Trophoblast cell (in vitro differentiated cells and primary cell): ENCODE data around the gene OPCML.

Experiments used
- DNase-seq, 2 donors: peaks; one replicate each; pipeline ENCODE4 v3.0.0-alpha.2; 2016
- H2AFZ ChIP-seq: 2 replicates; pipeline ENCODE4 v1.6.1; 2013; ENCODE audit warnings: low read length, moderate library complexity, mild to moderate bottlenecking; ENCODE audit not compliant: insufficient read depth, poor library complexity
- H2AK5ac ChIP-seq: 2 replicates; pipeline ENCODE4 v1.6.1; 2013; ENCODE audit warnings: mild to moderate bottlenecking, low read length
- H2BK120ac ChIP-seq: 2 replicates; pipeline ENCODE4 v1.6.1; 2013; ENCODE audit warnings: low read length, mild to moderate bottlenecking, moderate library complexity; ENCODE audit not compliant: insufficient read depth, poor library complexity
- H2BK12ac ChIP-seq: 2 replicates; pipeline ENCODE4 v1.6.1; 2013; ENCODE audit warnings: mild to moderate bottlenecking, low read length, moderate library complexity
- H2BK5ac ChIP-seq: 2 replicates; pipeline ENCODE4 v1.6.1; 2013; ENCODE audit warnings: low read length, low read depth, moderate library complexity, mild to moderate bottlenecking; ENCODE audit not compliant: poor library complexity
- H3K14ac ChIP-seq: 2 replicates; pipeline ENCODE4 v1.6.1; 2013; ENCODE audit warnings: mild to moderate bottlenecking, low read length
- H3K18ac ChIP-seq: 2 replicates; pipeline ENCODE4 v1.6.1; 2013; ENCODE audit warnings: mild to moderate bottlenecking, low read length
- H3K23ac ChIP-seq: 2 replicates; pipeline ENCODE4 v1.6.1; 2013; ENCODE audit warnings: low read length
- H3K27ac ChIP-seq: 2 replicates; pipeline ENCODE4 v1.5.1; 2013; ENCODE audit warnings: low read depth, mild to moderate bottlenecking, inconsistent platforms, low read length, moderate library complexity
- H3K27me3 ChIP-seq: 2 replicates; pipeline ENCODE4 v1.6.1; 2013; ENCODE audit warnings: inconsistent platforms, mild to moderate bottlenecking, low read length, moderate library complexity; ENCODE audit not compliant: insufficient read depth
- H3K36me3 ChIP-seq, 2 experiments: 1 replicate in 1 of 2; 2 replicates in 1 of 2; pipeline ENCODE4 v1.6.1; 2013; ENCODE audit warnings: low read length in 2 of 2, mild to moderate bottlenecking in 2 of 2, moderate library complexity in 1 of 2; ENCODE audit not compliant: insufficient read depth in 2 of 2, control insufficient read depth in 1 of 2
- H3K4ac ChIP-seq: 2 replicates; pipeline ENCODE4 v1.6.1; 2013; ENCODE audit warnings: low read depth, mild to moderate bottlenecking, low read length, moderate library complexity
- H3K4me1 ChIP-seq, 2 experiments: 1 replicate in 1 of 2; 2 replicates in 1 of 2; pipeline ENCODE4 v1.6.1; 2013; ENCODE audit warnings: low read length in 2 of 2, mild to moderate bottlenecking in 2 of 2, moderate library complexity in 1 of 2; ENCODE audit not compliant: insufficient read depth in 2 of 2, control insufficient read depth in 1 of 2
- H3K4me2 ChIP-seq: 2 replicates; pipeline ENCODE4 v1.6.1; 2013; ENCODE audit warnings: inconsistent platforms, mild to moderate bottlenecking, low read length, moderate library complexity
- H3K4me3 ChIP-seq: 2 replicates; pipeline ENCODE4 v1.5.1; 2013; ENCODE audit warnings: mild to moderate bottlenecking, low read depth, low read length, inconsistent platforms
- H3K79me1 ChIP-seq: one replicate; pipeline ENCODE4 v1.6.1; 2013; ENCODE audit warnings: low read length
- H3K79me2 ChIP-seq: 2 replicates; pipeline ENCODE4 v1.6.1; 2013; ENCODE audit warnings: low read length, mild to moderate bottlenecking; ENCODE audit not compliant: control insufficient read depth, insufficient read depth, poor library complexity
- H3K9ac ChIP-seq: 2 replicates; pipeline ENCODE4 v1.6.1; 2013; ENCODE audit warnings: mild to moderate bottlenecking, low read length
- H3K9me3 ChIP-seq: 2 replicates; pipeline ENCODE4 v1.6.1; 2013; ENCODE audit warnings: low read depth, mild to moderate bottlenecking, control low read depth, inconsistent platforms, low read length; ENCODE audit not compliant: insufficient read depth
- H4K12ac ChIP-seq: 2 replicates; pipeline ENCODE4 v1.6.1; 2013; ENCODE audit warnings: low read depth, mild to moderate bottlenecking, low read length, moderate library complexity
- H4K8ac ChIP-seq: 2 replicates; pipeline ENCODE4 v1.6.1; 2013; ENCODE audit warnings: low read depth, mild to moderate bottlenecking, low read length, moderate library complexity
- H4K91ac ChIP-seq: one replicate; pipeline ENCODE4 v1.6.1; 2013; ENCODE audit warnings: low read depth, mild to moderate bottlenecking, low read length, moderate library complexity
- WGBS: extraction: QIAGEN DNeasy Blood & Tissue Kit; methylation state at CpG from one replicate; pipeline ENCODE4 v1.1.7; 2013; ENCODE audit warnings: missing lambda C conversion rate; ENCODE audit not compliant: insufficient read length, insufficient coverage; ENCODE audit errors: extremely low coverage; 5-methylcytosine and 5-hydroxymethylcytosine counted together

OPCML gene

GRCh38 chr11:132658004-132658403, 874.3 kb downstream of the OPCML start:
- H3K27me3 ChIP-seq = no peaks in the 10 kb centered on the region
- DNase-seq = no peak
- no peak overlapping the region for H2BK5ac ChIP-seq
- H3K4me1 ChIP-seq = no peaks in the 10 kb centered on the region
- H2BK120ac ChIP-seq = no peak overlapping the region
- no peak overlapping the region for H3K4me2 ChIP-seq
- H2BK12ac ChIP-seq = no peak overlapping the region
- H3K79me2 ChIP-seq = no peaks in the 10 kb centered on the region
- H3K27ac ChIP-seq = no peak overlapping the region
- no peak overlapping the region for H4K12ac ChIP-seq
- no peak overlapping the region for H2AFZ ChIP-seq
- no peak overlapping the region for H4K91ac ChIP-seq
- H3K4me3 ChIP-seq = no peak overlapping the region
- no peaks in the 10 kb centered on the region for H3K79me1 ChIP-seq
- no CpG with 5 or more reads among the region's 4 CpGs for WGBS
- H3K4ac ChIP-seq = no peak overlapping the region
- no peaks in the 10 kb centered on the region for H3K9me3 ChIP-seq
- H3K18ac ChIP-seq = no peak overlapping the region
- no peak overlapping the region for H3K14ac ChIP-seq
- H2AK5ac ChIP-seq = no peak overlapping the region
- H3K23ac ChIP-seq = no peak overlapping the region
- H3K9ac ChIP-seq = no peak overlapping the region
- H3K36me3 ChIP-seq = no peaks in the 10 kb centered on the region
- H4K8ac ChIP-seq = no peak overlapping the region

- Histone ChIP-seq H3K27ac (no peak overlapping the region), H3K9ac (no peak overlapping the region)
Measured at GRCh38 chr11:132655187-132655855, 877.0 kb downstream of the OPCML start.

GRCh38 chr11:132653237-132653636, 879.1 kb downstream of the OPCML start:
- H3K18ac ChIP-seq = no peak overlapping the region
- no peak overlapping the region for H3K4ac ChIP-seq
- H4K12ac ChIP-seq = no peak overlapping the region
- H3K4me3 ChIP-seq = no peak overlapping the region
- DNase-seq = no peak
- H2BK12ac ChIP-seq = no peak overlapping the region
- H2BK120ac ChIP-seq = no peak overlapping the region
- no peak overlapping the region for H3K23ac ChIP-seq
- no peak overlapping the region for H3K9ac ChIP-seq
- no peak overlapping the region for H3K27ac ChIP-seq
- no peaks in the 10 kb centered on the region for H3K27me3 ChIP-seq
- H3K14ac ChIP-seq = no peak overlapping the region
- no CpG with 5 or more reads among the region's 9 CpGs for WGBS
- H4K91ac ChIP-seq = no peak overlapping the region
- H3K4me2 ChIP-seq = no peak overlapping the region
- no peaks in the 10 kb centered on the region for H3K9me3 ChIP-seq
- no peaks in the 10 kb centered on the region for H3K79me1 ChIP-seq
- H2AFZ ChIP-seq = no peak overlapping the region
- no peak overlapping the region for H4K8ac ChIP-seq
- H3K4me1 ChIP-seq = no peaks in the 10 kb centered on the region
- no peak overlapping the region for H2AK5ac ChIP-seq
- no peaks in the 10 kb centered on the region for H3K79me2 ChIP-seq
- no peaks in the 10 kb centered on the region for H3K36me3 ChIP-seq
- no peak overlapping the region for H2BK5ac ChIP-seq

More at GRCh38 chr11:132655187-132655855, 877.0 kb downstream of the OPCML start:
- H3K18ac ChIP-seq = no peak overlapping the region
- no peaks in the 10 kb centered on the region for H3K27me3 ChIP-seq
- no peak overlapping the region for H2BK120ac ChIP-seq
- WGBS = no CpG with 5 or more reads among the region's 15 CpGs
- H3K4me1 ChIP-seq = no peaks in the 10 kb centered on the region
- no peak overlapping the region for H2AFZ ChIP-seq
- no peak overlapping the region for H3K4me3 ChIP-seq
- H2BK5ac ChIP-seq = no peak overlapping the region
- no peak overlapping the region for H3K4ac ChIP-seq
- no peak overlapping the region for H4K12ac ChIP-seq
- no peak overlapping the region for H3K14ac ChIP-seq
- H3K9me3 ChIP-seq = no peaks in the 10 kb centered on the region
- no peaks in the 10 kb centered on the region for H3K79me2 ChIP-seq
- DNase-seq = no peak
- no peaks in the 10 kb centered on the region for H3K36me3 ChIP-seq
- H3K79me1 ChIP-seq = no peaks in the 10 kb centered on the region
- no peak overlapping the region for H3K4me2 ChIP-seq
- no peak overlapping the region for H4K8ac ChIP-seq
- H2AK5ac ChIP-seq = no peak overlapping the region
- H4K91ac ChIP-seq = no peak overlapping the region
- H3K23ac ChIP-seq = no peak overlapping the region
- no peak overlapping the region for H2BK12ac ChIP-seq

- Histone ChIP-seq H3K36me3 (no peaks in the 10 kb centered on the region), H3K23ac (no peak overlapping the region), H2AFZ (no peak overlapping the region), H3K79me1 (no peaks in the 10 kb centered on the region), H3K27me3 (no peaks in the 10 kb centered on the region), H4K12ac (no peak overlapping the region), H3K27ac (no peak overlapping the region), H2BK120ac (no peak overlapping the region), H3K18ac (no peak overlapping the region), H3K9me3 (no peaks in the 10 kb centered on the region), H2AK5ac (no peak overlapping the region), H3K79me2 (no peaks in the 10 kb centered on the region), H2BK5ac (no peak overlapping the region), H3K4me3 (no peak overlapping the region), H3K4ac (no peak overlapping the region), H3K4me1 (no peaks in the 10 kb centered on the region), H2BK12ac (no peak overlapping the region), H3K14ac (no peak overlapping the region), H4K91ac (no peak overlapping the region), H3K4me2 (no peak overlapping the region), H4K8ac (no peak overlapping the region), H3K9ac (no peak overlapping the region)
- DNase-seq = no peak
- WGBS = no CpG with 5 or more reads among the region's 12 CpGs
Measured at GRCh38 chr11:132650969-132651720, 881.2 kb downstream of the OPCML start.
